Ishikawa (cell line): ENCODE data around the gene RAB8B.

Experiments
- CEBPB ChIP-seq: IDR thresholded peaks from 2 replicates; pipeline ENCODE4 v1.6.1; 2012
- CREB1 ChIP-seq: IDR thresholded peaks from 2 replicates; pipeline ENCODE4 v1.6.1; 2012; ENCODE audit warnings: low read depth
- EGR1 ChIP-seq: IDR thresholded peaks from 2 replicates; pipeline ENCODE4 v1.6.1; 2012
- EP300 ChIP-seq: IDR thresholded peaks from 2 replicates; pipeline ENCODE4 v1.6.1; 2012; ENCODE audit warnings: borderline replicate concordance
- FOXM1 ChIP-seq: IDR thresholded peaks from 2 replicates; pipeline ENCODE4 v1.6.1; 2012; ENCODE audit warnings: low read depth, borderline replicate concordance
- NFIC ChIP-seq: IDR thresholded peaks from 2 replicates; pipeline ENCODE4 v1.6.1; 2012
- RAD21 ChIP-seq: IDR thresholded peaks from 2 replicates; pipeline ENCODE4 v1.6.1; 2012; ENCODE audit warnings: low read depth
- TAF1 ChIP-seq: IDR thresholded peaks from 2 replicates; pipeline ENCODE4 v1.6.1; 2012; ENCODE audit warnings: low read depth, mild to moderate bottlenecking
- TCF12 ChIP-seq: IDR thresholded peaks from 2 replicates; pipeline ENCODE4 v1.6.1; 2012; ENCODE audit warnings: low read depth
- TEAD4 ChIP-seq: IDR thresholded peaks from 2 replicates; pipeline ENCODE4 v1.6.1; 2012
- YY1 ChIP-seq: IDR thresholded peaks from 2 replicates; pipeline ENCODE4 v1.6.1; 2012; ENCODE audit warnings: low read depth
- ZBTB7A ChIP-seq: IDR thresholded peaks from 2 replicates; pipeline ENCODE4 v1.6.1; 2012; ENCODE audit warnings: low read depth
- TF ChIP-seq, protein P1 (sequence below): IDR thresholded peaks from 2 replicates; pipeline ENCODE4 v1.6.1; 2012; ENCODE audit warnings: low read depth, mild to moderate bottlenecking
- TF ChIP-seq, protein P2 (sequence below): IDR thresholded peaks from 2 replicates; pipeline ENCODE4 v1.6.1; 2012
- TF ChIP-seq, protein P3 (sequence below): IDR thresholded peaks from 2 replicates; pipeline ENCODE4 v1.6.1; 2012

Gene RAB8B

DNA sequence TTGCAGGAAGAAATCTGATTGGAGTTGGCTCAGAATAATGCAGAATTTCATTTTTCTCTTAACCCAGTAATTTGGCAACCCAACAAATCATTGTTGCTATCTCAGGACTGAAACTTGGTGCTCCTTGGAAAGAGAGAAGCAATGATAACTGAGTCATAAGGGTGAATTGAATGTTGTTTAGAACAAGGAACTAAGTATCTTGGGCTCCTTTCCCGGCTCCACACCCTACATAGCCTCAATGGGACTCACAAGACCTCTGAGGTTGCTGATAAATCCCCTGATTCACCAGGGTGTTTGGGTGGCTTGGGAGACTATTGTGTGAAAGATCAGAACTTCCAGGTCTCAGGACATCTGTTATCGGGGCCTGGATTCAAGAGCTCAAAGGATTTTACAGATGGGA, 7.8 kb upstream of the RAB8B start:
- TF ChIP-seq CREB1 (no peak), NFIC (no peak), RAD21 (no peak), YY1 (no peak), TCF12 (no peak), TAF1 (no peak), FOXM1 (no peak)
- TF ChIP-seq, protein P1, sequence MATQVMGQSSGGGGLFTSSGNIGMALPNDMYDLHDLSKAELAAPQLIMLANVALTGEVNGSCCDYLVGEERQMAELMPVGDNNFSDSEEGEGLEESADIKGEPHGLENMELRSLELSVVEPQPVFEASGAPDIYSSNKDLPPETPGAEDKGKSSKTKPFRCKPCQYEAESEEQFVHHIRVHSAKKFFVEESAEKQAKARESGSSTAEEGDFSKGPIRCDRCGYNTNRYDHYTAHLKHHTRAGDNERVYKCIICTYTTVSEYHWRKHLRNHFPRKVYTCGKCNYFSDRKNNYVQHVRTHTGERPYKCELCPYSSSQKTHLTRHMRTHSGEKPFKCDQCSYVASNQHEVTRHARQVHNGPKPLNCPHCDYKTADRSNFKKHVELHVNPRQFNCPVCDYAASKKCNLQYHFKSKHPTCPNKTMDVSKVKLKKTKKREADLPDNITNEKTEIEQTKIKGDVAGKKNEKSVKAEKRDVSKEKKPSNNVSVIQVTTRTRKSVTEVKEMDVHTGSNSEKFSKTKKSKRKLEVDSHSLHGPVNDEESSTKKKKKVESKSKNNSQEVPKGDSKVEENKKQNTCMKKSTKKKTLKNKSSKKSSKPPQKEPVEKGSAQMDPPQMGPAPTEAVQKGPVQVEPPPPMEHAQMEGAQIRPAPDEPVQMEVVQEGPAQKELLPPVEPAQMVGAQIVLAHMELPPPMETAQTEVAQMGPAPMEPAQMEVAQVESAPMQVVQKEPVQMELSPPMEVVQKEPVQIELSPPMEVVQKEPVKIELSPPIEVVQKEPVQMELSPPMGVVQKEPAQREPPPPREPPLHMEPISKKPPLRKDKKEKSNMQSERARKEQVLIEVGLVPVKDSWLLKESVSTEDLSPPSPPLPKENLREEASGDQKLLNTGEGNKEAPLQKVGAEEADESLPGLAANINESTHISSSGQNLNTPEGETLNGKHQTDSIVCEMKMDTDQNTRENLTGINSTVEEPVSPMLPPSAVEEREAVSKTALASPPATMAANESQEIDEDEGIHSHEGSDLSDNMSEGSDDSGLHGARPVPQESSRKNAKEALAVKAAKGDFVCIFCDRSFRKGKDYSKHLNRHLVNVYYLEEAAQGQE = no peak
- TF ChIP-seq, protein P2, sequence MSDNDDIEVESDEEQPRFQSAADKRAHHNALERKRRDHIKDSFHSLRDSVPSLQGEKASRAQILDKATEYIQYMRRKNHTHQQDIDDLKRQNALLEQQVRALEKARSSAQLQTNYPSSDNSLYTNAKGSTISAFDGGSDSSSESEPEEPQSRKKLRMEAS = no peak

DNA sequence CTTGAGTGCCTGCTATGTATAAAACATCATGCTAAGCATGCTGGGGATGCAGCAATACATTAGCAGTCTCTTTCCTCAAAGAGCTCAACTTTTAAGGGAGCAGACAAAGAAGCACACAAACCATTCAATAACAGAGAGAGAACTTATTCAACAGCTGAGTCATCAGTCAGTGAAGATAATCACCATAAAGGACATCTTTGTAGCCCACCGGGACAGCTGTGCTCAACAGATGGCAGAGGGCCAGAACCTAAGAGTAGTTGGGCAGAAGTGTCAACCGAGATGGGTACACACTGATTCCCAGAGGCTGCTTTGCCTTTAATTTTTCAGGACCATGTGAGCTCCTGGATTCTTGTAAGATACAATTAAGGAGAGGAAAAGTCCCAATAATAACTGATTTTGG, 4.2 kb upstream of the RAB8B start:
- no peak for TF ChIP-seq TCF12
- TF ChIP-seq EP300 = no peak
- TF ChIP-seq, protein P3, sequence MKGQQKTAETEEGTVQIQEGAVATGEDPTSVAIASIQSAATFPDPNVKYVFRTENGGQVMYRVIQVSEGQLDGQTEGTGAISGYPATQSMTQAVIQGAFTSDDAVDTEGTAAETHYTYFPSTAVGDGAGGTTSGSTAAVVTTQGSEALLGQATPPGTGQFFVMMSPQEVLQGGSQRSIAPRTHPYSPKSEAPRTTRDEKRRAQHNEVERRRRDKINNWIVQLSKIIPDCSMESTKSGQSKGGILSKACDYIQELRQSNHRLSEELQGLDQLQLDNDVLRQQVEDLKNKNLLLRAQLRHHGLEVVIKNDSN = no peak
- TF ChIP-seq FOXM1 = no peak
- no peak for TF ChIP-seq CREB1
- TF ChIP-seq YY1 = no peak
- no peak for TF ChIP-seq EGR1
- TF ChIP-seq NFIC = no peak
- no peak for TF ChIP-seq TEAD4
- TF ChIP-seq, protein P1 = no peak
- TF ChIP-seq ZBTB7A = no peak
- no peak for TF ChIP-seq TAF1
- TF ChIP-seq CEBPB = no peak
- TF ChIP-seq, protein P2 = no peak

DNA sequence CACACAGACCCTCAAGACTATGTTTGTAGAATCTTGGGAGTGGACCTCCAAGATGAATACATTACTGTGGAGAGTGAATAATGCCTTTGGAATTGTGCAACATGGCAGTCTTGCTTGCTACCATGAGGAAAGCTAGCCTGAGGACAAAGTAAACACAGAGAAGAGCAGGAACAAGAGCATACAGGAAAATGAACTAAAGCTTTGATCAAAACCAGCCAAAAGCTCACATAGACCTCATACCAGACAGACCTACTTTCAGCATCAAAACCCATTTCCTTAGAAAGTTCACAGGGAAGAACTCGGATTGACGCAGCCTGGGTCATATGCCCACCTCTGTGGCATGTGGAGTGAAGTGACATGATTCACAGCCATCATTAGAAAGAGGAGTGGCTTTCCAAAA, 3.3 kb upstream of the RAB8B start:
- TF ChIP-seq NFIC (no peak), TCF12 (no peak), FOXM1 (no peak), EP300 (no peak), CEBPB (no peak), YY1 (no peak), EGR1 (no peak), TEAD4 (no peak), RAD21 (no peak), CREB1 (no peak), ZBTB7A (no peak)
- TF ChIP-seq, protein P3 = no peak
- TF ChIP-seq, protein P1 = no peak
- TF ChIP-seq, protein P2 = no peak

DNA sequence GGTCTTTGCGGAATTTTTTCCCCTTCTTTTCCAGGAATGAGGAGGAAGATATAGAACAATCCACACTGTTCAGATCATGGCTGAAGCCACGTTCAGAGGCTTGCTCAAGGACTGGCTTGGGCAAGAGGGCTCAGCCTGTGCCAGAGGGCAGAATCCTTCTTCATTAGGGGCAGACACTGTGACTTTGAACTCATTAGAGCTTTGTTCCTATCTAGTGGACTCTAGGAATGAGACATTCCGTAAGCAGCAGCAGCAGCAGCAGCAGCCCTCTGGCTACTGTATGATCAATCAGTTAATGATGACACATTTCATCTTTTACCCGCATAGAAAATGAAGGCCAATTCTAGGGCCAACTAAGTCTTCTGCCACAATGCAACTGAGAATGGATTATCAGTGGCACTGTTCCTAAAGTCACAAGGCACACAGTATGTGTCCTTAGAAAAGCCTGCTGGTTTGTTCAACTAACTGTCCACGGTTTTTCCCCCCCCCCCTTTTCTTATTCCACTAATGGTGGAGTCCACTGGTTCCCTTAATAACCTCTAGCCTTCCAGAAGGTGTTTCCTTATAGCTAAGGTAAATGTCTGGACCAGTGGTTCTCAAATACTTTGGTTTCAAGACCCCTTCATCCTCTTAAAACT, 1.7 kb upstream of the RAB8B start:
- no peak for TF ChIP-seq CREB1
- TF ChIP-seq TAF1 = no peak
- TF ChIP-seq EP300 = no peak
- no peak for TF ChIP-seq ZBTB7A
- TF ChIP-seq FOXM1 = no peak
- no peak for TF ChIP-seq TCF12
- TF ChIP-seq NFIC = no peak
- TF ChIP-seq YY1 = no peak
- TF ChIP-seq, protein P3 = no peak
- TF ChIP-seq EGR1 = no peak
- TF ChIP-seq, protein P2 = no peak
- TF ChIP-seq, protein P1 = no peak
- TF ChIP-seq CEBPB = no peak
- TF ChIP-seq RAD21 = no peak
- no peak for TF ChIP-seq TEAD4
